HL-60 (cell line): ENCODE results near the gene PRB2.

Source experiments
- DNase-seq, 2 experiments: peaks; one replicate each; pipeline ENCODE4 v3.0.0-alpha.2; 2010 to 2020; ENCODE audit warnings: low read depth in 1 of 2, low spot score in 1 of 2
- H3K27ac ChIP-seq: fragments of 250-450 bp; sonication (Bioruptor Pico); replicated peaks from 2 replicates; pipeline ENCODE4 v1.5.1; 2020; ENCODE audit warnings: mild to moderate bottlenecking, moderate library complexity
- H3K27me3 ChIP-seq: fragments of 250-450 bp; sonication (Bioruptor Pico); 2 replicates; pipeline ENCODE4 v1.5.1; 2021; ENCODE audit warnings: mild to moderate bottlenecking, moderate library complexity; ENCODE audit not compliant: insufficient read depth, poor library complexity, severe bottlenecking
- H3K4me3 ChIP-seq: replicated peaks from 2 replicates; pipeline ENCODE4 v1.5.1; 2011; ENCODE audit warnings: mild to moderate bottlenecking, control low read depth, low read length; ENCODE audit not compliant: insufficient read depth
- GABPA ChIP-seq: IDR thresholded peaks from 2 replicates; pipeline ENCODE4 v1.6.1; 2012; ENCODE audit warnings: low read depth
- POLR2AphosphoS5 ChIP-seq: IDR thresholded peaks from 2 replicates; pipeline ENCODE4 v1.6.1; 2012; ENCODE audit warnings: low read depth
- SPI1 ChIP-seq: IDR thresholded peaks from 2 replicates; pipeline ENCODE4 v1.6.1; 2012; ENCODE audit warnings: low read depth, mild to moderate bottlenecking, borderline replicate concordance
- TF ChIP-seq, protein P1 (sequence below): IDR thresholded peaks from 2 replicates; pipeline ENCODE4 v1.6.1; 2012; ENCODE audit warnings: low read depth; ENCODE audit not compliant: insufficient replicate concordance
- TF ChIP-seq, protein P2 (sequence below): IDR thresholded peaks from one replicate; pipeline ENCODE4 v1.5.1; 2011; ENCODE audit warnings: low read length, control low read depth, inconsistent platforms; ENCODE audit not compliant: insufficient read depth

Gene PRB2

DNA sequence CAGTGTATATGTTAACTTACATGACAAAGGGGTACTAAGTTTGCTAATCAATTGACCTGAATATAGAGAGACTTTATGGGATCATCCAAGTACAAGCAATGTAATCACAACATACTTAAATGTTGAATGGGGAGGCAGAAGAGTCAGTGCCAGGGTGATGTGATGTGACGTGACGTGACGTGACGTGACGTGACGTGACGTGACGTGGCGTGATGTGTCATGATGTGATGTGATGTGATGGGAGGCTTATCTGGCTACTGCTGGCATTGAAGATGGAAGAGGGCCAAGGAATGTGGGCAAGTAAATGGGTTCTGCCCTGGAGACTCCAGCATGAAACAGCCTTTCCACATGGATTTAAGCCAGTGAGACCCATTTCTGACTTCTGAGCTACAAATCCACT is 46.9 kb downstream of the PRB2 start:
- Histone ChIP-seq H3K27ac (no peak overlapping the region), H3K27me3 (no peaks in the 10 kb centered on the region), H3K4me3 (no peak overlapping the region)
- TF ChIP-seq, protein P1, sequence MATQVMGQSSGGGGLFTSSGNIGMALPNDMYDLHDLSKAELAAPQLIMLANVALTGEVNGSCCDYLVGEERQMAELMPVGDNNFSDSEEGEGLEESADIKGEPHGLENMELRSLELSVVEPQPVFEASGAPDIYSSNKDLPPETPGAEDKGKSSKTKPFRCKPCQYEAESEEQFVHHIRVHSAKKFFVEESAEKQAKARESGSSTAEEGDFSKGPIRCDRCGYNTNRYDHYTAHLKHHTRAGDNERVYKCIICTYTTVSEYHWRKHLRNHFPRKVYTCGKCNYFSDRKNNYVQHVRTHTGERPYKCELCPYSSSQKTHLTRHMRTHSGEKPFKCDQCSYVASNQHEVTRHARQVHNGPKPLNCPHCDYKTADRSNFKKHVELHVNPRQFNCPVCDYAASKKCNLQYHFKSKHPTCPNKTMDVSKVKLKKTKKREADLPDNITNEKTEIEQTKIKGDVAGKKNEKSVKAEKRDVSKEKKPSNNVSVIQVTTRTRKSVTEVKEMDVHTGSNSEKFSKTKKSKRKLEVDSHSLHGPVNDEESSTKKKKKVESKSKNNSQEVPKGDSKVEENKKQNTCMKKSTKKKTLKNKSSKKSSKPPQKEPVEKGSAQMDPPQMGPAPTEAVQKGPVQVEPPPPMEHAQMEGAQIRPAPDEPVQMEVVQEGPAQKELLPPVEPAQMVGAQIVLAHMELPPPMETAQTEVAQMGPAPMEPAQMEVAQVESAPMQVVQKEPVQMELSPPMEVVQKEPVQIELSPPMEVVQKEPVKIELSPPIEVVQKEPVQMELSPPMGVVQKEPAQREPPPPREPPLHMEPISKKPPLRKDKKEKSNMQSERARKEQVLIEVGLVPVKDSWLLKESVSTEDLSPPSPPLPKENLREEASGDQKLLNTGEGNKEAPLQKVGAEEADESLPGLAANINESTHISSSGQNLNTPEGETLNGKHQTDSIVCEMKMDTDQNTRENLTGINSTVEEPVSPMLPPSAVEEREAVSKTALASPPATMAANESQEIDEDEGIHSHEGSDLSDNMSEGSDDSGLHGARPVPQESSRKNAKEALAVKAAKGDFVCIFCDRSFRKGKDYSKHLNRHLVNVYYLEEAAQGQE, result no peak
- TF ChIP-seq SPI1 (no peak), GABPA (no peak), POLR2AphosphoS5 (no peak)
- TF ChIP-seq, protein P2, sequence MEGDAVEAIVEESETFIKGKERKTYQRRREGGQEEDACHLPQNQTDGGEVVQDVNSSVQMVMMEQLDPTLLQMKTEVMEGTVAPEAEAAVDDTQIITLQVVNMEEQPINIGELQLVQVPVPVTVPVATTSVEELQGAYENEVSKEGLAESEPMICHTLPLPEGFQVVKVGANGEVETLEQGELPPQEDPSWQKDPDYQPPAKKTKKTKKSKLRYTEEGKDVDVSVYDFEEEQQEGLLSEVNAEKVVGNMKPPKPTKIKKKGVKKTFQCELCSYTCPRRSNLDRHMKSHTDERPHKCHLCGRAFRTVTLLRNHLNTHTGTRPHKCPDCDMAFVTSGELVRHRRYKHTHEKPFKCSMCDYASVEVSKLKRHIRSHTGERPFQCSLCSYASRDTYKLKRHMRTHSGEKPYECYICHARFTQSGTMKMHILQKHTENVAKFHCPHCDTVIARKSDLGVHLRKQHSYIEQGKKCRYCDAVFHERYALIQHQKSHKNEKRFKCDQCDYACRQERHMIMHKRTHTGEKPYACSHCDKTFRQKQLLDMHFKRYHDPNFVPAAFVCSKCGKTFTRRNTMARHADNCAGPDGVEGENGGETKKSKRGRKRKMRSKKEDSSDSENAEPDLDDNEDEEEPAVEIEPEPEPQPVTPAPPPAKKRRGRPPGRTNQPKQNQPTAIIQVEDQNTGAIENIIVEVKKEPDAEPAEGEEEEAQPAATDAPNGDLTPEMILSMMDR, result no peak
- DNase-seq, result no peak

DNA sequence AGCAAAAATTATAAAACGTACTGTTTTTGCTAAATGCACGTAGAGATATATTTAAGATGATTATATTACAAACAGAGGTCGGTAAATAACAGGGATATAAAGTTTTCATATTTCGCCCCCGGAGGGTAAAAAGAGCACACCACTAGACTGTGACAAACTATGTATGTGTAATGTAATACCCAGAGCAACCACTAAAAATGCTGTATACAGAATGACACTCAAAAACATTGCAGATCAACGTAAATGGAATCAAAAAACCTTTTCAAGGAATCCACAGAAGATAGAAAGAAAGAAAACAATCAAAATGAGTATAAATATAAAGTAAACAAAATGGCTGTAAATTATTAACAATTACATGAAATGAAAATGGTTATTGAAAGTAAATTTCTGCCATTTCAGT is 47.6 kb downstream of the PRB2 start:
- Histone ChIP-seq H3K4me3 (no peak overlapping the region), H3K27ac (no peak overlapping the region), H3K27me3 (no peaks in the 10 kb centered on the region)
- TF ChIP-seq GABPA (no peak), POLR2AphosphoS5 (no peak), SPI1 (no peak)
- TF ChIP-seq, protein P2, result peak; percentile 15
- TF ChIP-seq, protein P1, result no peak
- DNase-seq, result no peak

DNA sequence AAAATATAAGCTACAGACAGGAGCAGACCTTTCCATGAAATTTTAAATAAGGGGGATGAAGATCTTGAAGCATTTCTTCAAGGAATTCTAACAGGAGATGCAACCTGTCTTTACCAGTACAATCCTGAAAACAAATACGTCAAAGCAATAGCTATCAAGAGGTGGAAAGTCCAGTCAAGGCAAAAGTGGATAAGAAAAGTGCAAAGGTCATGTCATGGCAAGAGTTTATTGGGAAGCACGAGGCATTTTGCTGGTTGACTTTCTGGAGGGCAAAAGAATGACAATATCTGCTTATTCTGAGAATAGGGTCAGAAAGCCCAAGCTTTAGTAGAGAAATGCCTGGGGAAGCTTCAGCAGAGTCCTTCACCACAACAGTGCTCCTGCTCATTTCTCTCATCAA is 50.9 kb downstream of the PRB2 start:
- peaks cover 4% of the 10 kb centered on the region for H3K27me3 ChIP-seq
- no peak overlapping the region for H3K4me3 ChIP-seq
- TF ChIP-seq, protein P1, result no peak
- TF ChIP-seq, protein P2, result no peak
- TF ChIP-seq POLR2AphosphoS5, result no peak
- TF ChIP-seq SPI1, result no peak
- TF ChIP-seq GABPA, result no peak
- no peak overlapping the region for H3K27ac ChIP-seq
- DNase-seq, result no peak
